GM03348 (cell line): Measurements from ENCODE around the gene SHLD1.

Experiments used
- DNase-seq: peaks from one replicate; pipeline ENCODE4 v3.0.0; 2012; ENCODE audit warnings: low spot score

Gene SHLD1

DNA sequence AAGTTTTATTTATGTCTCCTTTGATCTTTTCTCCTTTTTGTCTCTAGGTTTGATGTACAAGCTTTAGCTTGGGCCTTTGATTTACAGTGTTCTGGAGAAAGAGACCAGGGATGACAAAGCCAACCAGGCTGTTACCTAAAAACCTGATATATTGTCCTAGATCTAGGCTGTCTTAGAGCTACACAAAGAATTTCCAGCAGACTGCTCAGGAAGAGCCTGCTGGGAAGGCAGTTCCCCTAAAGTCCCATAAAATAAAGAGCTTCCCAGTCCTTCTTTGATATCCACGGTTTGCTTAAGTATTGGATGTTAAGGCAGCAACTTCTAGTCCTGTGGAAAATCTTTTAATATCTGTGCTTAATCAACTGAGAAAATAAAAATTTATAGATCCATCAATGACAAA lies 70.5 kb downstream of the SHLD1 start:
- no peak for DNase-seq

DNA sequence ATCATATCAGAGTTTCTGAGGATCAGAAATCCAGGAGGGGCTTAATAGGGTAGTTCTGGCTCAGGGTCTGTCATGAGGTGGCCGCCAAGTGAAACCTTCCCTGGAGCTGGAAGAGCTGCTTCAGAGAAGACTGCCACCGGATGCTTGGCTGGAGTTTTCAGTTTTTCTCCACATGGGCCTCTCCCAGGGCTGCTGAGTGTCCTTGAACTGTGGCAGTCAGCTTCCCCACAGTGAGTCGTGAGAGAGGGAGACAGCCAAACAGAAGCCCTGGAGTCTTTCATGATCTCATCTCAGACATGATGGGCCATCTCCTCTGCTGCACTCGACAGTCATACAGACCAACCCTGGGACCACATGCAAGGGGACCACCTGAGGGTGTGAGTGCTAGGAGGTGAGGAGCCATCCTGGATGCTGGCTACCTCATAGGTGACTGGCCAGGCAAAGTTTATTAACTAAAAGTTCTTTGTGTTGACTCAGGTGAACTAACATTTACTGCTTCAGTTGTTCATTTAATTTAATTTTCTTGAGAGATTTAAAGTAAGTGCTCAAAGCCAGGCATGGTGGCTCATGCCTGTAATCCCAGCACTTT lies 71.5 kb downstream of the SHLD1 start:
- no peak for DNase-seq

- DNase-seq, result no peak
These were observed 72.4 kb downstream of the SHLD1 start for GRCh38 chr20:5822569-5822968.

DNA sequence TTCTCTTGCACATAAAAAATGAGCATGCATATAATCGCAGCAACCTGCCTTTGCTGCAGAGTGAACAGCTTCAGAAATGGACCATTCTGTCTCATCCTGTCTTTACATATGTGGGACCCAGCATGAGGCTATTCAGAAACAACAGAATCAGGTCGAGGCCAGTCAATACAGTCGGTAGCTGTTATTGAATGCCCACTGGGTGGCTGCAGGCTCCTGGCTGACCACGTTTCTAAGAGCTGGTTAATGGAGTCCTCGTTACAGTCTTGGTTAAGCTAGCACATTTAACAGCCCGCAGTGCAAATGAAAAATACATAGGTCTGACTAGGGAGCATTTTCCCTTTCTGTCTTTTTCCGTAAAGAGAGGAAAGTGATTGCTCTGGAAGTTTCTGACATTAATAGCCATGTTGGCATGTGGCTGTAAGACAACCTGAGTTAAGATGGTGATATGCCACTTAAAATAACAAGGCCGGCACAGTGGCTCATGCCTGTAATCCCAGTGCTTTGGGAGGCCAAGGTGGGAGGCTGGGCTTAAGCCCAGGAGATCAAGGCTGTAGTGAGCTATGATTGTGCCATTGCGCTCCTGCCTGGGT lies 75.0 kb downstream of the SHLD1 start:
- no peak for DNase-seq

GRCh38 chr20:5827098-5827853 lies 77.1 kb downstream of the SHLD1 start:
- no peak for DNase-seq

DNA sequence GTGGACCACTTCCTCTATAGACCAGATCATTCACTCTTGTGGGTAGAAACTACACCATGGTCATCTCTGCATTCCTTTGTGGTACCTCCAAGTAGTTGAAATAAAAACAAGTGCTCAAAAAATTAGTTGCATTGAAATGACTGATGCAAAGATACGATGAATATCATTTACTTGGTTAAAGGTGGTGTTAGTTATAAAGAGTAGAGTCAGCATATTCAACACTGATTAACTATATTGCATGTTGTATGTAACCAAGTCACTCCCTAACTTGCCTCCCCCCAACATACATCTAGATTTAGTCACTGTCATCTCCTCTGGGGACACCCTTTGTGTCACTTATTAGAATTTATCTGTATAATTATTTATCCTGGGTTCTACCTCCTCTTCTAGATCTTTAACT lies 77.7 kb downstream of the SHLD1 start:
- DNase-seq, result no peak

- DNase-seq, result no peak
These were observed 79.1 kb downstream of the SHLD1 start for GRCh38 chr20:5829241-5829809.

- no peak for DNase-seq
These were observed 81.5 kb downstream of the SHLD1 start for GRCh38 chr20:5831539-5832237.

- DNase-seq, result no peak
These were observed 83.2 kb downstream of the SHLD1 start for GRCh38 chr20:5833309-5833941.

DNA sequence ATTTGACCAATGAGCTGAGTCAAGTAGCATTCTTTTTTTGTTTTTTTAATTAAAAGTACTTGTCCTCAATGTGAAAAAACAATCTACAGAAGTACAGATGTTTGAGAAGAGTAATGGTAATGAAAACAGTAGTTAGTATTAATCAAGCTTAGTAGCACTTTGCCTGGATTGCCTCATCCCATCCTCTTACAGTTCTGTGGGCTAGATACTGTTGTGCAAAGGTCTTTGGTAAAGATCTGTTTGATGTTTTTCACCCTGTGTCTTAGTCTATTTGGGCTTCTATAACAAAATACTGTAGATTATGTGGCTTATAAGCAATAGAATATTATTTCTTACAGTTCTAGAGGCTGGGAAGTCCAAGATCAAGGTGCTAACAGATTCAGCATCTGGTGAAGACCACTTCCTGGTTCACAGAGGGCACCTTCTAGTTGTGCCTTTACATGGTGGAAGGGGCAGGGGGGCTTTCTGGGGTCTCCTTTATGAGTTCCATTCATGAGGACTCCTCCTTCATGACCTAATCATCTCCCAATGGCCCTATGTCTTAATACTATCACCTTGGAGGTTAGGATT lies 84.3 kb downstream of the SHLD1 start:
- no peak for DNase-seq

DNA sequence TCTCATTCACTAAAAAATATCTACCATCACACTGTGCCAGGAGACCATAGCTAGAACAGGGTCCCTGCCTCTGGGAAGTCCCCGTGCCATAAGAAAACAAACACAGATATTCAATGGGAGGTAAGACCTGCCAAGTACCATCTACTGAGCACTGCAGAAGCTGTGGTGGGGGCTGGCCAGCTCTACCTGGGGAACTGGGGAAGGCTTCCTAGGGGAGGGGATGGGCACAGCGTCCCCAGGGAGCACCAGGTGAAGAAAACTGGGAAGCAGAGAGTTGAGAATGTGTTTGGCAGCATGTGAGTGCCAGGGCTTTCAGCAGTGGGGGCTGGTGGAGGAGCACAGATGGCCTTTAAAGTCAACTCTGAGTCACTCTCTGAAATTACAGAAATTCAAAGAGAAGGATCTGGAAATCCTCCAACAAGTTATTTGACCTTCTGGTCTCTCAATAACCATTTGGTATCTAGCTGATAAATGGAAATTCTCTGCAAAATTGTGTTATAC lies 85.2 kb downstream of the SHLD1 start:
- peak; percentile 28 for DNase-seq

DNA sequence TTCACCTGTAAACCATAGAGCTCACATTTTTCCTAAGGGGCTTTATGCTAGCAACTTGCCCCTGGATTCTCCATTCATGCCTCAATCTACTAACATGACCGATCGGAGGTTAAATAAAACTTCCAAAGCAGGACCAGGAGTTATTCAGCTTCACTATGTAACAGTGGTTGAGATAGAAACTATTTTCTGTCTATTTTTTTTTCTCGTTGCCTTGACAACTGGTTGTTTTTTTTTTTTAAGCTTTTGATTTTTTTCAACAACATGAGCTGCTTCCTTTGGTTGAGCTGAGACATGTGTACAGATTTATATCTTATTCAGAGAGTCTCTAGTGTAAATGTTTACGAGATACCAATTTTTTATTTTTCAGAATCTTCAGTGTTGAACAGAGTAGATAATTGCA lies 85.7 kb downstream of the SHLD1 start:
- peak; percentile 41 for DNase-seq

DNA sequence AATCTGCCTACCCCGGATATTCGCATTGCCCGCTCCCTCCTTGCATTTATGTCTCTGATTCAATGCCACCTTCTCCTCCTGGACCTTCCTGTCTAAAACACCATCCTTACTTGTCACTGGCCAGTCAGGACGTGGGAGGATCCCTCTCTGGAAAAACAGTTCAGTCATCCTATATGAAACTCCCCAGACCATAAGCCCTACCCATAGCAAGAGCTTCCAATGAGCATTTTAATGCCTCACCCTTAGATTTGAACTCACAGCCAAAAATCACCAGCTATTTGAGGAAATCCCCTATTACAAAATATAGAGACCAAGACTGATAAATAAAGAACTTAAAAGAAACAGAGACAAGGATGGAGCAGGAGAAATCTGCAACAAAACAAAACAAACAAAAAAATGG lies 86.4 kb downstream of the SHLD1 start:
- no peak for DNase-seq

DNA sequence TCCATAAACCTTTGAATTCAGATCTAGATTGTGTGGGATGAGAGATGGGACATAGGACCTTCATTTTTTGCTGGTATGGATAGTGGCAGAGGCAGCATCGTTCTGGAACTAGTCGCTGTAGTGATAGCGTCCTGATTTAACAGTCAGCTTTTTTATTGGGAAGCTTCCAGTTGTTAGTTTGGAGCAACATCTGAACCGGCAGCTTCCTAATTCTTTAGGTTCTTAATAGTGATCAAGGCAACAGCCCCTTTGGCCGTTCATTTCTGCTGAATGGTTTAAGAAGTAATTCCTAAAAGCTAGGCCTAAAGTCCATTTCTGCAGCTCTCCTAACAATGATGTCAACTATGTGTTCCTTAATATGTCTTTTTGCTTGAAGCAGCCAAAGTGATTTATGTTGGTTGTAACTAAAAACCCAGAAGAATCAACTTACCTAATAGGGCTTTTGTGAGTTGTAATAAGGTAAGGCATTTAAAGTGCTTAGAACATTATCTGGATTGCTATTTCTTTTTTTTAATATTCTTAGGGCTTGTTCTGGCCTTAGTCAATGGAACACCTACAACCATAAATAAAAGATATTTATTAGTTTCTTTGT lies 90.3 kb downstream of the SHLD1 start:
- DNase-seq, result no peak

DNA sequence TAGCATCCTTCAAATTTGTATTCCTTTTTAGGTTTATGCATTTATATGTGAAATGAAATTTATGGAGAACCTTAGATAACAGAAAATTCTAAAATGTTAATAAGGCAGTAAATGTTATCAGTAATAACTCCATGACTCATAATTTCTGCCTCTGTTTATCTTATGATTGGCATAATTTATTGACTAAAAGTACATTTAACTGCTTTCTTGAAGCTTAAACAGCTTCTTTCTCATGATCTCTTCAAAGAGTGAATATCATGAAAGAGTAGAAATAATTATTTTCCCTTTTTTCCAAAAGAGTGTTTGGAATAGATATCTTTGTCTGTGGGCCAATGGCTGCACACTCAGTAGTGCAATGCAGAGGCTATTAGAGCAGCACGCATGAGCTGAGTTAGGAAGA lies 91.3 kb downstream of the SHLD1 start:
- no peak for DNase-seq

DNA sequence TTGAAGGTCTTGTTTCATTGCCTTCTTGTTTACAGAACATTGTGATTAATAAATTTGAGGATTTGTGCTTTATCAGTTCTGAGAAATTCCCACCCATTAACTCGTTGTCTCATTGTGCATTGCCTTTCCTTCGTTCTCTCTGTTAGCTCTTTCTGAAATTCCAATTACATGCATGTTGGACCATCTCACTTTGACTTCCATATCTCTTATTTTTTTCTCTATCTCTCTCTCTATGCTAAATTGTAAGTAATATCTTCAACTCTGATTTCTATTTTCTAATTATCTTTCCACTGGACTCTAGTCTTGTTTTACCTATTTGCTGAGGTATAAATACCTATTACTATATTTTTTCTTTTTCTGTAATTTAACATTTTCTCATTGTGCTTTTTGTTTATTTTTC lies 92.3 kb downstream of the SHLD1 start:
- DNase-seq, result no peak

GRCh38 chr20:5843054-5843592 lies 92.9 kb downstream of the SHLD1 start:
- no peak for DNase-seq

DNA sequence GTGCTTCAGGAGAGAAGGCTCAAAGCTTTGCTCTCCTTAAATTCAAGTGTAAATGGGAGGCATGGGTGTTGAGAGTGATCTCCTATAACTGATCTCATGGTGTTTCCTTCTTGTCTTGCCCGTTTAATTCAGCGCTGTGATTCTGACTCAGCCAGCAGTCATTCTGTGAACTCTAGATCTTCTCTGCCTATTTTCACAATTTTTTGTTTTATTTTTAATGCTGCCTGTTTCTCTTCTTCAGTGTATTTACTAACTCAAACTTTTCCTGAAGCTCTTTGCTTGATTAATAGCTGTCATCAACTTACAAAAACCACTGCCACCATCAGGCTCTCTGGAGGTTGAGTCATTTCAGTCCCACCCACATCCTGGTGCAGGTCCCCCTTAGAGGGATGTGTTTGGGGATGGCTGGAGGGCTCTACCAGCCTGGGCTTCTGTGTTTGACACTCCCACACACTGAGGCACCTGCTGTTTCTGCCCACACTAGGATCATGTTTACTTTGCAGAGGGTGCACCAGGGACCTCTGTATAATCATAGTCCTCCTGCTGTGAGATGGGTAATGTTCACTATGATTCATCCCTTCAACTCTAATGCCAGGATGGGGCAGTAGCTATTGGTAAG lies 94.0 kb downstream of the SHLD1 start:
- peak; percentile 36 for DNase-seq

DNA sequence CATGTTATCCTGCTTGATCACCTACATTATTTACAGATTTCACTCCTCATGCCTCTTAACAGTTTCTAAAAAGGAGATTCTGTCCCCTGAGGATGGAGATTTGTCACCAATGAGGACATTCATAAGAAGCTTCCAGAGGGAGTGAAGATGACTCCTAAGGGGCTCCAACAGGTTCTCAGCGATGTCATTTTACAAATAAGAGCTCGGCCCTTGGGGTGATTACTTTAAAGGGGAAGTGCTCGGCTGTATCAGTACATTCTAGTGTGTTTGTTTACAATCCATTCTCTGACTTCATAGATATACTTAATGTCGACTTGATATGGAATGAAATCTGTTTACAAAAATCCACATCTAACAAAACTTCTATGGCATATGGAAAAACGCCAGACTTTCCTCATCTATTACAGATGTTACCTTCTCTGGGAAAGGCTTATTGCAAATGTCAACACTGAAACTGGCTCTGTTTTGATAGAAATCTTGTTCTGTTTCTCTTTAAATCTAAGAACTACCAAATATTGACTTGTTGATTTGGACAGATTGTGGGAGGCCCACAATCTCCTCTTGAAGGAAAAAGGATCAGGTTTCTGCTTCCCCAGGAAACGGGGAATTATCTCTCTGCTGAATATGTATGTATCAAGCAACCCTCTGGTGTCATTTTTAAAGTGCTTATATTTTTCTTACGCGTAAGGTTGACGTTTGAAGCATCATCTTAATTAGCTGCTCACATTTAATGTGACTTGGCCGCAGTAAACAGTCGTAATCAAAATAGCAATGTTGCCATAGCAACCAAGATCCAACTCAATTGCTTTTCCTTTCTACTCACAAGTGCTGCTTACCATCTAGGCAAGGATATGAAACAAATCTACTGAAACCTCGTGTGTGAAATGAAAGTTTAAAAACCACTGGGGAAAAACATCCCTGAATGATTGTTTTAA lies 95.7 kb downstream of the SHLD1 start:
- DNase-seq, result no peak
